IPS-18c (cell line): ENCODE data around the gene ZNF443.
"Not testable (repeated sequence)": the region's sequence is repeated elsewhere in the genome, so short reads cannot be mapped to it uniquely, and the experiment has no call there.

Experiments used
- H3K4me3 ChIP-seq: 2 replicates; pipeline ENCODE4 v1.7.0; 2013; ENCODE audit warnings: low read depth, mild to moderate bottlenecking, low read length, moderate library complexity; ENCODE audit not compliant: insufficient read depth
- H3K9me3 ChIP-seq: one replicate; pipeline ENCODE4 v1.6.1; 2013; ENCODE audit warnings: mild to moderate bottlenecking, low read length, moderate library complexity; ENCODE audit not compliant: control insufficient read depth, insufficient read depth

The ZNF443 gene

DNA sequence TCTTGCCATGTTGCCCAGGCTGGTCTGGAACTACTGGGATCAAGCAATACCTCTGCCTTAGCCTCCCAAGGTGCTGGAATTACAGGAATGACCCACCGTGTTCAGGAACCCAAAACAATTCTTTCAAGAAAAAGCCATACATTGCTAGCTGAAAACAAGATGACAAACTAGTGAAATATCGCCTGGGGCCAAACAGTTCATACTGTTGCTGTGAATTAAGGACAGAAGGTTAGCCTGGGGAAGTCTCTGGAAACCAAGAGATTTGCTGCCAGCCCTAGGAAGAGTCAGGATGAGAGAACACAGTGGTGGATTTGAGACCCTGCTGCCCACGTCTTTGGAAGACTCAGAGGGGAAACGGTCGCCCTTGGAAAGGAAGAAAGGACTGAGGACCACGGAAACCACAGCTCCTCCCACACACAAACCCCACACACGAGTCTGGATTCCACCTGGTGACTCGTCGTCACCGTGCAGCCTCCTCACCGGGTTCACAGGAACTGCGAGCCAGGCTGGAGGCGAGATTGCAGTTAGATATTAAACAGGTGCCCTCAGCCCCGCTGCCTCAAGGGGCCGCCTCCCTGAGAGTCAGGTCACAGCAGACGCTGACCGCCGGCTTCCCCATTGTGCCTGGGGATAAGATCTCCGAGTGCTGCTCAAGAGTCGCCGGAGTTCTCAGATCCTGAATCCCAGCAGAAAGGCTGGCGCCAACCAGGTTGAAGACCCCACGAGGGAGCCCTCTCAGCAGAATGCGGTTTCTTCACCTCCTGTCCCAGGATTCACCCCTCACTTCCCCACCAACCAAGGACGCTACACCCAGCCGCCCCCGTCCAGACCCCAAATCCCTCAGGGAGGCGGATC, 908 bp downstream of the ZNF443 start:
- H3K9me3 ChIP-seq, result not testable (repeated sequence)
- peak overlapping the region; percentile 70 for H3K4me3 ChIP-seq

DNA sequence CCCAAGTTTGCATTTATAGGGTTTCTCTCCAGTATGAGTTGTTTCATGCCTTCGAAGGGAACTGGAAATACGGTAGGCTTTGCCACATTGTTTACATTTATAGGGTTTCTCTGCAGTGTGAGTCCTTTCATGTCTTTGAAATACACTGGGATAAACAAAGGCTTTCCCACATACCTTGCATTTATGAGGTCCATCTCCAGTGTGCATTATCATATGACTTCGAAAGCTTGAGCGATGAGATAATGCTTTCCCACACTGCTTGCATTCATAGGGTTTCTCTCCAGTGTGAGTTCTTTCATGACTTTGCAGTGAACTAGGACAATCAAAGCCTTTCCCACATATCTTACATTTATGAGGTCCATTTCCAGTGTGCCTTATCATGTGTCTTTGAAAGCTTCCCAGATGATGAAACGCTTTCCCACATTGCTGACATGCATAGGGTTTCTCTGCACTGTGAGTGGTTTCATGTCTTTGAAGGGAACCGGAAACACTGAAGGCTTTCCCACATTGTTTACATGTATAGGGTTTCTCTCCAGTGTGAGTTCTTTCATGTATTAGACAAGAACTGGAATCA, 10.0 kb downstream of the ZNF443 start:
- not testable (repeated sequence) for H3K4me3 ChIP-seq, H3K9me3 ChIP-seq

DNA sequence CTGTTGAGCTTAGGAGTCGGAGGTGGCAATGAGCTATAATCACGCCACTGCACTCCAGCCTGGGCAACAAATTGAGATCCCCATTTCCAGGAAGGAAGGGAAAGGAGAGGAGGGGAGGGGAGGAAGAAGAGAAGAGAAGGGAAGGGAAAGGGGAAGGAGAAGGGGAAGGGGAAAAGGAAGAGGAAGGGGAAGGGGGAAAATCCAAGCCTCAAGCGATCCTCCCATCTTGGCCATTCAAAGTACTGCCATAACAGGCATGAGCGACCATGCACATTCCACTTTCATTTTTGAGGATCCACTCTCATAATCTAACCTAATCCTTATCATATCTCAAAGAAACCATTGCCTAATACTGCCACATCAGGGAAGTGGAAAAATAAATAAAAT, 14.9 kb downstream of the ZNF443 start:
- peaks cover 5% of the 10 kb centered on the region for H3K9me3 ChIP-seq

DNA sequence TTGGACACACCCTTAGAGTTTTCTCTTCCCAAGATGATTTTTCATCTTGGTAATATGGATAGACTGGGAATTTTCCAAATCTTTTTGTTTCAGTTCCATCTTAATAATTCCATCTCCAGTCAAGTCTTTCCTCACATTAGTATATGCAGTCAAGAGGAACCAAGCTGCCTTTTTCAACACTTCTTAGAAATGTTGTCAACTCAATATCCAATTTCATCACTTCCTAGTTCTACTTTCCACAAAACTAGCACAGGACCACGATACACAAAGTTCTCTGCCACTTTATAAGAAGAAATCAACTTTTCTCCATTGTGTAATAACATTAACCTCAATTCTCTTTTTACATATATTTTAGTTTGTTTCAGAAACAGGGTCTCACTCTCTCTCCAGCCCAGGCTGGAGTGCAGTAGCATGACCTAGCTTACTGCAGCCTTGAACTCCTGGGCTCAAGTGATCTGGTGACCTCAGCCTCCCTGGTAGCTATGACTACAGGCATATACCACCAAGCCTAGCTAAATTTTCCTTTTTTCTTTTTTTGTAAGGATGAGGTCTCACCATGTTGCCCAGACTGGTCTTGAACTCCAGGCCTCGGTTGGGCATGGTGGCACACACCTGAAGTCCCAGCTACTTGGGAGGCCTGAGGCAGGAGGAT, 15.5 kb downstream of the ZNF443 start:
- Histone ChIP-seq H3K9me3 (peaks cover 5% of the 10 kb centered on the region), H3K4me3 (no peak overlapping the region)

More for the DNA sequence above, 14.9 kb downstream of the ZNF443 start:
- no peak overlapping the region for H3K4me3 ChIP-seq

DNA sequence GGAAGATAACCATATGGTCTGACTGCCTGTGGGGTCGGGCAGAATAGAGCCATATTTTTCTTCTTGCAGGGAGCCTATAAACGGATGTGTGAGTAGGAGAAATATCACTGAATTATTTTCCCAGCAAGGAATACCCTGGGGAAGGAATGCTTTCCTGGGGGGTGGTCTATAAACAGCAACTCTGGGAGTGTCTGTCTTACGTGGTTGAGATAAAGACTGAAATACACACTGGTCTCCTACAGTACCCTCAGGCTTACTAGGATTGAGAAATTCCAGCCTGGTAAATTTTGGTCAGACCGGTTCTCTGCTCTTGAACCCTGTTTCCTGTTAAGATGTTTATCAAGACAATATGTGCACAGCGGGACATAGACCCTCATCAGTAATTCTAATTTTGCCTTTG, 23.5 kb downstream of the ZNF443 start:
- H3K9me3 ChIP-seq, H3K4me3 ChIP-seq: not testable (repeated sequence)

DNA sequence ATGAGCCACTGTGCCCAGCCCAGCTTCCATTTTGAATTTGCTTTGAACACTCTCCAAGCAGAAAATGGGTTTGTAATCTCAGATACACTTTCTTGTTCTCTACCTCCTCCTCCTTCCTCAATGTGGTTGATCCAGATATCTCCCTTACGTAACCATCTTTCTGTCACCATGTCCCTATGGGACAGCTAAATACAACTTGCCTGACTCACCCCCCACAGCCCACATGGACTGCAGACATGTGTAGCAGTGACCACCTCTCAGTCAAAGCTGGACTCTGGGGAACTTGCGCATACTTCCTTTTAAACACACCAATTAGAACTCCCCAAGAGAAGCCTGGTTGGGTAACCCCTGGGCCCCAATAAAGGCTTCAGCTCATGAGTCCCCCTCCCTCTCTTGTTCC, 28.9 kb downstream of the ZNF443 start:
- Histone ChIP-seq H3K9me3 (peaks cover 2% of the 10 kb centered on the region), H3K4me3 (no peak overlapping the region)

DNA sequence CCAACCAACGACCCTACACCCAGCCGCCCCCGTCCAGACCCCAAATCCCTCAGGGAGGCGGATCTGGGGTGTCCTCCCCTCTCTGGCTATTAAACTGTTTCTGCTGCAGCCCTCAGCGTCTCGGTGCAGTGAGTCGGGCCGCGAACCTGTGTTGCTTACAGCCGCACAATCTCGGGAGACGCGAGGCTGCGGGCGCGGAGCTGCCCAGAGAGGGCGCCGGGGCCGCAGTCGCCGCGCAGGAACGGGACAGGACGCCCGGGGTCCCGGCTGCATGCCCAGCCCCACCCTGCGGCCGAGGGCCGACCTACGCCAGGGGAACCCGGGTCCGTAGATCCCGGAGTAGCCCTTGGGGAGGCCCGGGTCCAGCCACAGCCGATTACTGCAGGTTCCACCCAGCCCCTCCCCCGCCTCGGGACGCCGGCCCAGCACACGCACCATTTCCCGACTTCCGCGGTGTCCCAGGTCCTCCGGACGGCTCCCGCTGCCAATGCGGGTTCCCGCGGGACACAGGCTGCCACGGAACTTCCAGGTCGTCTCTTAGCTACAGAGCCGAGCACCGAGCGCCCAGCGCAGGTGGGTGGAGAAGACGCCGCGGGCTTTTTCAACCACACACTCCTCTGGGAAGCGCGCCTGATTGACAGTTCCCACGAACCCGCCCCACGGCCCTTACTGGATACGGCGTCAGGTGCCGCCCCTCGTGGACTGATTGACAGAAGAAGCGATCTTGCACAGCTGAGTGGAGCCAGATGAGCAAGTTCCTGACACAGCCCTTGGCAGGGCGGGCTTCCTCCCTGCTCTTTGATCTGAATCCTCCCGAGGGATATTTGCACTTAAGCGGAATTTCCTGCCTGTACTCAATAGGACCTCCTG, 40.0 kb downstream of the ZNF443 start, which contains the start of gene ZNF799:
ZNF799 (minus strand) TSS at position 639 of the 870 bp plus-strand sequence; CDS start at position 438, 201 bp downstream.
- Histone ChIP-seq H3K9me3 (no peaks in the 10 kb centered on the region), H3K4me3 (peak within 1 kb of the TSS; percentile 68)

DNA sequence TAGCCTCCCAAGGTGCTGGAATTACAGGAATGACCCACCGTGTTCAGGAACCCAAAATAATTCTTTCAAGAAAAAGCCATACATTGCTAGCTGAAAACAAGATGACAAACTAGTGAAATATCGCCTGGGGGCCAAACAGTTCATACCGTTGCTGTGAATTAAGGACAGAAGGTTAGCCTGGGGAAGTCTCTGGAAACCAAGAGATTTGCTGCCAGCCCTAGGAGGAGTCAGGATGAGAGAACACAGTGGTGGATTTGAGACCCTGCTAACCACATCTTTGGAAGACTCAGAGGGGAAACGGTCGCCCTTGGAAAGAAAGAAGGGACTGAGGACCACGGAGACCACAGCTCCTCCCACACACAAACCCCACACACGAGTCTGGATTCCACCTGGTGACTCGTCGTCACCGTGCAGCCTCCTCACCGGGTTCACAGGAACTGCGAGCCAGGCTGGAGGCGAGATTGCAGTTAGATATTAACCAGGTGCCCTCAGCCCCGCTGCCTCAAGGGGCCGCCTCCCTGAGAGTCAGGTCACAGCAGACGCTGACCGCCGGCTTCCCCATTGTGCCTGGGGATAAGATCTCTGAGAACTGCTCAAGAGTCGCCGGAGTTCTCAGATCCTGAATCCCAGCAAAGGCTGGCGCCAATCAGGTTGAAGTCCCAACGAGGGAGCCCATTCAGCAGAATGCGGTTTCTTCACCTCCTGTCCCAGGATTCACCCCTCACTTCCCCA, 40.8 kb downstream of the ZNF443 start:
- H3K4me3 ChIP-seq, result peak overlapping the region; percentile 68
- H3K9me3 ChIP-seq, result not testable (repeated sequence)

DNA sequence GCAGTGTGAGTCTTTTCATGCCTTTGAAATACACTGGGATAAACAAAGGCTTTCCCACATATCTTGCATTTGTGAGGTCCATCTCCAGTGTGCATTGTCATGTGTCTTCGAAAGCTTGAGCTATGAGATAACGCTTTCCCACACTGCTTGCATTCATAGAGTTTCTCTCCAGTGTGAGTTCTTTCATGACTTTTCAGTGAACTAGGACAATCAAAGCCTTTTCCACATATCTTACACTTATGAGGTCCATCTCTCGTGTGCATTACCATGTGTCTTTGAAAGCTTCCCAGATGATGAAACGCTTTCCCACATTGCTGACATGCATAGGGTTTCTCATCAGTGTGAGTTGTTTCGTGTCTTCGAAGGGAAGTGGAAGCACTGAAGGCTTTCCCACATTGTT, 49.7 kb downstream of the ZNF443 start:
- H3K9me3 ChIP-seq, H3K4me3 ChIP-seq: not testable (repeated sequence)

DNA sequence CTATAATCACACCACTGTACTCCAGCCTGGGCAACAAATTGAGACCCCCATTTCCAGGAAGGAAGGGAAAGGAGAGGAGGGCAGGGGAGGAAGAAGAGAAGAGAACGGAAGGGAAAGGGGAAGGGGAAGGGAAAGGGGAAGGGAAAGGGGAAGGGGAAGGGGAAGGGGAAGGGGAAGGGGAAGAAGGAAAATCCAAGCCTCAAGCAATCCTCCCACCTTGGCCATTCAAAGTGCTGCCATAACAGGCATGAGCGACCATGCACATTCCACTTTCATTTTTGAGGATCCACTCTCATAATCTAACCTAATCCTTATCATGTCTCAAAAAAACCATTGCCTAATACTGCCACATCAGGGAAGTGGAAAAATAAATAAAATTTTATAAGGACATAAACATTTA, 54.5 kb downstream of the ZNF443 start:
- not testable (repeated sequence) for H3K9me3 ChIP-seq, H3K4me3 ChIP-seq

DNA sequence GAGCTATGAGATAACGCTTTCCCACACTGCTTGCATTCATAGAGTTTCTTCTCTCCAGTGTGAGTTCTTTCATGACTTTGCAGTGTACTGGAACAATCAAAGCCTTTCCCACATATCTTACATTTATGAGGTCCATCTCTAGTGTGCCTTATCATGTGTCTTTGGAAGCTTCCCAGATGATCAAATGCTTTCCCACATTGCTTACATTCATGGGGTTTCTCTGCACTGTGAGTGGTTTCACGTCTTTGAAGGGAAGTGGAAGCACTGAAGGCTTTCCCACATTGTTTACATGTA, 60.4 kb downstream of the ZNF443 start:
- H3K9me3 ChIP-seq, result peaks cover 13% of the 10 kb centered on the region

DNA sequence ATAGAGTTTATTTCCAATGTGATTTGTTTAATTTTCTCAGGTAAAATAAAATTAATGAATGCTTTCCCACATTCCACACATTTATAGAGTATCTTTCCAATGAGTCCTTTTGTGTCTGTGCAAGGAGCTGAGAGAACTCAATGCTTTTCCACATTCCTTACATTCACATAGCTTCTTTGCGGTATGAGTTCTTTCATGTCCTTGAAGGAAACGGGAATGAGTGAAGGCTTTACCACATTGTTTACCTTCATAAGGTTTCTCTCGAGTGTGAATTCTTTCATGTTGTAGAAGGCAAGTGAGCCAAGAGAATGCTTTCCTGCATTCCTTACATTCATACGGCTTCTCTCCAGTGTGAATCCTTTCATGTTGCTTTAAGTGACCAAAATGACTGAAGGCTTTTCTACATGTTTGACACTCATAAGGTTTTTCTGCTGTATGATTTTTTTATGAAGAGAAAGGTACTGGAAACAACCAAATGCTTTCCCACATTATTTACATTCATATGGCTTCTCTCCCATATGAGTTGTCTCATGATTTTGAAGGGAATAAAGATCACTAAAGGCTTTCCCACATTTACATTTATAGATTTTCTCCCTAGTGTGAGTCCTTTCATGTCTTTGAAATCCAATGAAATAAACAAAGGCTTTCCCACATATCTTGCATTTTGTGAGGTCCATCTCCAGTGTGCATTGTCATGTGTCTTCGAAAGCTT, 60.9 kb downstream of the ZNF443 start:
- H3K9me3 ChIP-seq, result peaks cover 13% of the 10 kb centered on the region
- H3K4me3 ChIP-seq, result no peak overlapping the region

More for the DNA sequence above, 60.4 kb downstream of the ZNF443 start:
- H3K4me3 ChIP-seq, result no peak overlapping the region
